Astrocyte (in vitro differentiated cells and primary cell): ENCODE data around the gene ZNF827. TPM values are rescaled to one million over a fixed set of nuclear protein-coding genes. Genes with fewer than 3 reads are reported as not detected.
A peak's percentile ranks its signal among the peaks of the same experiment; 100 is the strongest.

Experiments
- DNase-seq: peaks from one replicate; pipeline ENCODE4 v3.0.0-alpha.2; 2010; ENCODE audit warnings: low read depth
- FAIRE-seq: peaks from 2 replicates; lab custom pipeline; 2011; peaks lifted over from hg19 to GRCh38; lab: Jason Lieb, UNC
- H2AFZ ChIP-seq: 2 replicates; pipeline ENCODE4 v1.6.0; 2012; ENCODE audit warnings: low read depth, low read length, inconsistent platforms
- H3K27ac ChIP-seq: 2 replicates; pipeline ENCODE4 v1.5.1; 2011; ENCODE audit warnings: low read depth, low read length, inconsistent platforms
- H3K27me3 ChIP-seq: 2 replicates; pipeline ENCODE4 v1.6.0; 2011; ENCODE audit warnings: low read length, inconsistent platforms; ENCODE audit not compliant: insufficient read depth
- H3K36me3 ChIP-seq: 2 replicates; pipeline ENCODE4 v1.5.1; 2011; ENCODE audit warnings: low read length, inconsistent platforms; ENCODE audit not compliant: insufficient read depth
- H3K4me1 ChIP-seq: 2 replicates; pipeline ENCODE4 v1.5.1; 2011; ENCODE audit warnings: low read length, inconsistent platforms; ENCODE audit not compliant: insufficient read depth
- H3K4me2 ChIP-seq: 2 replicates; pipeline ENCODE4 v1.6.0; 2012; ENCODE audit warnings: low read length, inconsistent platforms
- H3K4me3 ChIP-seq: 2 replicates; pipeline ENCODE4 v1.5.1; 2011; ENCODE audit warnings: low read depth, mild to moderate bottlenecking, low read length, inconsistent platforms; ENCODE audit not compliant: insufficient read depth
- H3K79me2 ChIP-seq: 2 replicates; pipeline ENCODE4 v1.6.0; 2012; ENCODE audit warnings: mild to moderate bottlenecking, low read length, inconsistent platforms; ENCODE audit not compliant: insufficient read depth
- H3K9ac ChIP-seq: 2 replicates; pipeline ENCODE4 v1.6.0; 2012; ENCODE audit warnings: mild to moderate bottlenecking, low read length, inconsistent platforms
- H3K9me3 ChIP-seq: 2 replicates; pipeline ENCODE4 v1.5.1; 2012; ENCODE audit warnings: low read depth, mild to moderate bottlenecking, low read length, inconsistent platforms; ENCODE audit not compliant: insufficient read depth
- H4K20me1 ChIP-seq: 2 replicates; pipeline ENCODE4 v1.6.0; 2012; ENCODE audit warnings: low read length, inconsistent platforms; ENCODE audit not compliant: insufficient read depth
- H3K27ac Mint-ChIP-seq: one replicate; pipeline ENCODE4 v1.8.0; 2021; ENCODE audit warnings: mild to moderate bottlenecking, mixed read lengths; ENCODE audit not compliant: unreplicated experiment
- H3K27me3 Mint-ChIP-seq: one replicate; pipeline ENCODE4 v1.8.0; 2021; ENCODE audit warnings: low read depth, mixed read lengths; ENCODE audit not compliant: unreplicated experiment
- H3K36me3 Mint-ChIP-seq: one replicate; pipeline ENCODE4 v1.8.0; 2021; ENCODE audit warnings: low read depth, mixed read lengths; ENCODE audit not compliant: unreplicated experiment
- H3K4me1 Mint-ChIP-seq: one replicate; pipeline ENCODE4 v1.8.0; 2021; ENCODE audit warnings: low read depth, mixed read lengths; ENCODE audit not compliant: unreplicated experiment
- H3K4me3 Mint-ChIP-seq: one replicate; pipeline ENCODE4 v1.8.0; 2021; ENCODE audit warnings: mild to moderate bottlenecking, moderate library complexity, mixed read lengths; ENCODE audit not compliant: unreplicated experiment
- H3K9me3 Mint-ChIP-seq: one replicate; pipeline ENCODE4 v1.8.0; 2021; ENCODE audit warnings: mild to moderate bottlenecking, mixed read lengths; ENCODE audit not compliant: unreplicated experiment
- EZH2 ChIP-seq: IDR thresholded peaks from 2 replicates; pipeline ENCODE4 v1.6.1; 2012; ENCODE audit warnings: mild to moderate bottlenecking, low read length, inconsistent platforms; ENCODE audit not compliant: insufficient read depth
- total RNA-seq: library from RNA; stranded (reverse); gene quantifications from 2 replicates; pipeline ENCODE4 v1.2.1, GENCODE V29; 2021
- TF ChIP-seq, protein P1 (sequence below): IDR thresholded peaks from 2 replicates; pipeline ENCODE4 v1.5.1; 2011; ENCODE audit warnings: low read depth, mild to moderate bottlenecking, inconsistent platforms, low read length, moderate library complexity; ENCODE audit not compliant: insufficient read depth

Gene ZNF827
- total RNA-seq, 1 donor from 2014 or later, result 39.7 TPM

- Mint-ChIP-seq H3K4me3 (no peak overlapping the region), H3K36me3 (peaks cover 4% of the 10 kb centered on the region), H3K9me3 (no peaks in the 10 kb centered on the region), H3K4me1 (peaks cover 38% of the 10 kb centered on the region), H3K27me3 (no peaks in the 10 kb centered on the region), H3K27ac (no peak overlapping the region)
- Histone ChIP-seq H3K4me3 (no peak overlapping the region), H3K36me3 (no peaks in the 10 kb centered on the region), H4K20me1 (peaks cover 68% of the 10 kb centered on the region), H3K9me3 (no peaks in the 10 kb centered on the region), H3K27ac (no peak overlapping the region), H3K4me1 (peaks cover 5% of the 10 kb centered on the region), H2AFZ (no peak overlapping the region), H3K79me2 (peaks cover 100% of the 10 kb centered on the region), H3K27me3 (no peaks in the 10 kb centered on the region), H3K4me2 (no peak overlapping the region), H3K9ac (no peak overlapping the region)
- DNase-seq, result no peak
- TF ChIP-seq EZH2, result no peak
- no peak for FAIRE-seq
These were observed 8.0 kb downstream of the ZNF827 start for GRCh38 chr4:145930592-145930991.

GRCh38 chr4:145929415-145930178 is 9.0 kb downstream of the ZNF827 start:
- no peak for DNase-seq
- Histone ChIP-seq H3K4me2 (no peak overlapping the region), H3K9me3 (no peaks in the 10 kb centered on the region), H4K20me1 (peaks cover 72% of the 10 kb centered on the region), H3K9ac (no peak overlapping the region), H3K27me3 (no peaks in the 10 kb centered on the region), H3K36me3 (no peaks in the 10 kb centered on the region), H3K79me2 (peaks cover 100% of the 10 kb centered on the region), H3K4me1 (no peaks in the 10 kb centered on the region), H2AFZ (no peak overlapping the region), H3K4me3 (no peak overlapping the region), H3K27ac (no peak overlapping the region)
- TF ChIP-seq, protein P1, sequence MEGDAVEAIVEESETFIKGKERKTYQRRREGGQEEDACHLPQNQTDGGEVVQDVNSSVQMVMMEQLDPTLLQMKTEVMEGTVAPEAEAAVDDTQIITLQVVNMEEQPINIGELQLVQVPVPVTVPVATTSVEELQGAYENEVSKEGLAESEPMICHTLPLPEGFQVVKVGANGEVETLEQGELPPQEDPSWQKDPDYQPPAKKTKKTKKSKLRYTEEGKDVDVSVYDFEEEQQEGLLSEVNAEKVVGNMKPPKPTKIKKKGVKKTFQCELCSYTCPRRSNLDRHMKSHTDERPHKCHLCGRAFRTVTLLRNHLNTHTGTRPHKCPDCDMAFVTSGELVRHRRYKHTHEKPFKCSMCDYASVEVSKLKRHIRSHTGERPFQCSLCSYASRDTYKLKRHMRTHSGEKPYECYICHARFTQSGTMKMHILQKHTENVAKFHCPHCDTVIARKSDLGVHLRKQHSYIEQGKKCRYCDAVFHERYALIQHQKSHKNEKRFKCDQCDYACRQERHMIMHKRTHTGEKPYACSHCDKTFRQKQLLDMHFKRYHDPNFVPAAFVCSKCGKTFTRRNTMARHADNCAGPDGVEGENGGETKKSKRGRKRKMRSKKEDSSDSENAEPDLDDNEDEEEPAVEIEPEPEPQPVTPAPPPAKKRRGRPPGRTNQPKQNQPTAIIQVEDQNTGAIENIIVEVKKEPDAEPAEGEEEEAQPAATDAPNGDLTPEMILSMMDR, result no peak
- no peak for TF ChIP-seq EZH2
- Mint-ChIP-seq H3K27ac (no peak overlapping the region), H3K4me3 (no peak overlapping the region), H3K4me1 (peaks cover 28% of the 10 kb centered on the region), H3K9me3 (no peaks in the 10 kb centered on the region), H3K36me3 (peaks cover 10% of the 10 kb centered on the region), H3K27me3 (no peaks in the 10 kb centered on the region)
- peak; percentile 79 for FAIRE-seq

GRCh38 chr4:145928748-145929147 is 9.9 kb downstream of the ZNF827 start:
- Mint-ChIP-seq H3K4me1 (peaks cover 20% of the 10 kb centered on the region), H3K27me3 (no peaks in the 10 kb centered on the region), H3K9me3 (no peaks in the 10 kb centered on the region), H3K4me3 (no peak overlapping the region), H3K27ac (no peak overlapping the region), H3K36me3 (peaks cover 10% of the 10 kb centered on the region)
- no peaks in the 10 kb centered on the region for H3K9me3 ChIP-seq
- H4K20me1 ChIP-seq, result peaks cover 74% of the 10 kb centered on the region
- no peak for DNase-seq
- no peaks in the 10 kb centered on the region for H3K36me3 ChIP-seq
- H3K4me1 ChIP-seq, result no peaks in the 10 kb centered on the region
- FAIRE-seq, result no peak
- no peak overlapping the region for H3K9ac ChIP-seq
- H3K4me2 ChIP-seq, result no peak overlapping the region
- H2AFZ ChIP-seq, result no peak overlapping the region
- peaks cover 100% of the 10 kb centered on the region for H3K79me2 ChIP-seq
- H3K4me3 ChIP-seq, result no peak overlapping the region
- TF ChIP-seq, protein P1, result no peak
- no peak for TF ChIP-seq EZH2
- no peaks in the 10 kb centered on the region for H3K27me3 ChIP-seq
- no peak overlapping the region for H3K27ac ChIP-seq
